Thoracic aorta (tissue), 2 donors: ENCODE measurements around the gene ATOSB. TPM values are rescaled to one million over a fixed set of nuclear protein-coding genes. Genes with fewer than 3 reads are reported as not detected.

Experiments
- ATAC-seq: fragments of 150-250 bp; one replicate; pipeline ENCODE4 v1.8.0; 2017; ENCODE audit warnings: low read depth; ENCODE audit not compliant: insufficient number of reproducible peaks, low FRiP score
- DNase-seq: peaks from one replicate; pipeline ENCODE4 v3.0.0-alpha.2; 2020; ENCODE audit warnings: low spot score
- H3K27ac ChIP-seq, 2 donors: fragments of 200-600 bp; sonication (generic); 1 replicate in 1 of 2; 2 replicates in 1 of 2; pipeline ENCODE4 v1.5.1; 2016; ENCODE audit warnings: mild to moderate bottlenecking in 2 of 2, moderate library complexity in 2 of 2
- H3K27me3 ChIP-seq: fragments of 200-600 bp; sonication (generic); replicated peaks from 2 replicates; pipeline ENCODE4 v1.6.0; 2016; ENCODE audit warnings: mild to moderate bottlenecking; ENCODE audit not compliant: insufficient read depth
- H3K36me3 ChIP-seq: fragments of 200-600 bp; sonication (generic); one replicate; pipeline ENCODE4 v1.5.1; 2016
- H3K4me1 ChIP-seq, 2 donors: fragments of 200-600 bp; sonication (generic); 1 replicate in 1 of 2; 2 replicates in 1 of 2; pipeline versions ENCODE4 v1.5.1 to v1.6.0; 2016; ENCODE audit warnings: low read depth in 2 of 2, mild to moderate bottlenecking in 1 of 2; ENCODE audit not compliant: control insufficient read depth in 1 of 2
- H3K4me3 ChIP-seq: fragments of 200-600 bp; sonication (generic); 2 replicates; pipeline ENCODE4 v1.5.1; 2016; ENCODE audit warnings: mild to moderate bottlenecking
- H3K9me3 ChIP-seq: fragments of 200-600 bp; sonication (generic); 2 replicates; pipeline ENCODE4 v1.5.1; 2016
- total RNA-seq, 2 donors: library from RNA; depleted of rRNA; stranded (reverse); fragments of >200 nt; gene quantifications; one replicate each; pipeline versions ENCODE4 v1.1.0 to v1.2.3, GENCODE V29; 2016
- TF ChIP-seq, protein P1 (sequence below): fragments of 200-600 bp; sonication (generic); IDR thresholded peaks from one replicate; pipeline ENCODE4 v1.5.1; 2019; ENCODE audit warnings: antibody characterized with exemption

ATOSB gene
- total RNA-seq, 2 donors from 2014 or later, result 30.2 to 33.6 TPM

DNA sequence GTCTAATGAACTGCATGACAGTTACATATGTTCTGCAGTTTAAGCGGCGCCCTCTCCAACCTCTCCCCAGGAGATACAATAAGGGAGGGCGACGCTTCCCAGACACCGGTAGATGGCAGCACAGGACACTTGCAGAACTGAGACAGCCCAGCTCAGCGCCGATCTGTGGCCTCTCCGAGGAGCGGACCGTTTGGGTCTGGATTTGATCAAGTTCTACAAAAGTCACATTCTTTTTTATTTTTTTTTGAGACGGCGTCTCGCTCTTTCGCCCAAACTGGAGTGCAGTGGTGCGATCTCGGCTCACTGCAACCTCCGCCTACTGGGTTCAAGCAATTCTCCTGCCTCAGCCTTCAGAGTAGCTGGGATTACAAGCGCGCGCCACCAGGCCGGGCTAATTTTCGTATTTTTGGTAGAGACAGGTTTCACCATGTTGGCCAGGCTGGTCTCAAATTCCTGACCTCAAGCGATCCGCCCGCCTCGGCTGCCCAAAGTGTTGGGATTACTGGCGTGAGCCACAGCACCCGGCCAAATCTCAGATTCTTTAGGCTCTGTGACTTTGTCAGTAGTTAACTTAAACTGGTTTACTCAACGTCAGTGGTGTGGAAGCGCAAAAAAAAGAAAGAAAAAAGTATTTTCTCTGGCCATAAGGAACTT is 1.4 kb upstream of the ATOSB start:
- Histone ChIP-seq H3K27me3 (no peaks in the 10 kb centered on the region), H3K4me1 (peaks cover 28 to 47% of the 10 kb centered on the region in 2 donors), H3K9me3 (no peaks in the 10 kb centered on the region), H3K4me3 (peak overlapping the region; percentile 79), H3K27ac (peak overlapping the region; percentile 90 to 92), H3K36me3 (no peaks in the 10 kb centered on the region)
- TF ChIP-seq, protein P1, sequence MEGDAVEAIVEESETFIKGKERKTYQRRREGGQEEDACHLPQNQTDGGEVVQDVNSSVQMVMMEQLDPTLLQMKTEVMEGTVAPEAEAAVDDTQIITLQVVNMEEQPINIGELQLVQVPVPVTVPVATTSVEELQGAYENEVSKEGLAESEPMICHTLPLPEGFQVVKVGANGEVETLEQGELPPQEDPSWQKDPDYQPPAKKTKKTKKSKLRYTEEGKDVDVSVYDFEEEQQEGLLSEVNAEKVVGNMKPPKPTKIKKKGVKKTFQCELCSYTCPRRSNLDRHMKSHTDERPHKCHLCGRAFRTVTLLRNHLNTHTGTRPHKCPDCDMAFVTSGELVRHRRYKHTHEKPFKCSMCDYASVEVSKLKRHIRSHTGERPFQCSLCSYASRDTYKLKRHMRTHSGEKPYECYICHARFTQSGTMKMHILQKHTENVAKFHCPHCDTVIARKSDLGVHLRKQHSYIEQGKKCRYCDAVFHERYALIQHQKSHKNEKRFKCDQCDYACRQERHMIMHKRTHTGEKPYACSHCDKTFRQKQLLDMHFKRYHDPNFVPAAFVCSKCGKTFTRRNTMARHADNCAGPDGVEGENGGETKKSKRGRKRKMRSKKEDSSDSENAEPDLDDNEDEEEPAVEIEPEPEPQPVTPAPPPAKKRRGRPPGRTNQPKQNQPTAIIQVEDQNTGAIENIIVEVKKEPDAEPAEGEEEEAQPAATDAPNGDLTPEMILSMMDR, result peak; percentile 93
- ATAC-seq, result peak; percentile 72
- DNase-seq, result peak; percentile 80

DNA sequence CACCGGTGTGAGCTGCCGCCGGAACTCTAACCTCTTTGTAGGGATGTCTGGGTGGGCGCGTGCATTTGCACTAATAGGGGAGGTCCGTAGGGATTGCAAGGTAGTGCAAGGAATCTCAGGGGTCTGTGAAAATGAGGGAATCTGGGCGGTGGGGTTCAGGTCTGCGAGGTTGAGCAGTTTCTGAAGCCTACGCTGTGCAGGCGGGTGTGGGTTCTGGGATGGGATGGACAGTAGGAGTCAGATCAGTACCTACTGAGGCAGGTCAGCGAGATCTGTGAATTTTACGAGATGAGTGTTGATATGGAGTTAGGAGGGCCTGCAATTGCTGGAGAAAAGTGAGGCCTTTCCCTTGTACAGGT is 856 bp upstream of the ATOSB start:
- Histone ChIP-seq H3K27ac (peak overlapping the region; percentile 92 to 95), H3K36me3 (no peaks in the 10 kb centered on the region), H3K27me3 (no peaks in the 10 kb centered on the region), H3K4me3 (peak overlapping the region; percentile 79), H3K9me3 (no peaks in the 10 kb centered on the region), H3K4me1 (peaks cover 31 to 51% of the 10 kb centered on the region in 2 donors)
- DNase-seq (no peak), ATAC-seq (peak; percentile 0)
- TF ChIP-seq, protein P1, result no peak

DNA sequence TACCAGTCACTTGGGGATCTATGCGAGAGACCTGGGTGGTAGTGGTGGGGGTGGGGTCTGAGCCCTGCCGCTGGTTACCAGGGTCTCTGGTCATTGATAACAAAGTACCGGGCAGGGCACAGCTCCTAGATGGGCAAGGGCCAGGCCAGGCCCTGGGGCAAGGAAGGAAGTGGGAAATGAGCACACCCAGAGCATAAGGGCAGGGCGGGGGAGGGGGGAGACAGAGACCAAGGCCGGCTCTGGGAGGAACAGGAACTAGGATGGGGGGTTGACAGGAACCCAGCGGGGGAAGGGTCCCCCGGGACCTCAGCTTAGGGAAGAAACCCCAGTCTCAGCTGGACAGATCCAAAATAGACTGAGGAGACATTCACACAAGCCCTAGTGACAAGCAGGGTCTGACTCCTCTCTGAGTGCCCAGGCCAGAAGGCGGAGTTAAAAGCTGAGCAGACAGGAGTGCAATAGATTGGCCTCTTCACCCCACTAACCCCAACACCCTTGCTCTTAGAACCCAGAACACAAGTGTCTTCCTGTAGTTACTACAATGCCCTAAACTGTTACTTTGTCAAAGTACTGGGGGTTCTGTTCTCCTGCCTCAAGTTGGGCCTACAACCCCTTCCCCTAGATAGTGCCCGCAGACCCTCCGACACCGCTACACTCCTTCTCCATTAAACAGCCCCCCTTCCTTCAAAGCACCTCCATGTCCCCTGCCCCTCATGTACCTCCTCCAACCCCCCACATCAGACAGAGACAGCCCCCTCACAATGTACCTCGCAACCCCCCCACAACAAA is 628 bp downstream of the ATOSB start:
- Histone ChIP-seq H3K4me1 (peaks cover 37 to 58% of the 10 kb centered on the region in 2 donors), H3K36me3 (no peaks in the 10 kb centered on the region), H3K9me3 (no peaks in the 10 kb centered on the region), H3K4me3 (peak overlapping the region; percentile 79), H3K27me3 (no peaks in the 10 kb centered on the region), H3K27ac (peak overlapping the region; percentile 92 to 95)
- DNase-seq (no peak), ATAC-seq (no peak)
- TF ChIP-seq, protein P1, result no peak

DNA sequence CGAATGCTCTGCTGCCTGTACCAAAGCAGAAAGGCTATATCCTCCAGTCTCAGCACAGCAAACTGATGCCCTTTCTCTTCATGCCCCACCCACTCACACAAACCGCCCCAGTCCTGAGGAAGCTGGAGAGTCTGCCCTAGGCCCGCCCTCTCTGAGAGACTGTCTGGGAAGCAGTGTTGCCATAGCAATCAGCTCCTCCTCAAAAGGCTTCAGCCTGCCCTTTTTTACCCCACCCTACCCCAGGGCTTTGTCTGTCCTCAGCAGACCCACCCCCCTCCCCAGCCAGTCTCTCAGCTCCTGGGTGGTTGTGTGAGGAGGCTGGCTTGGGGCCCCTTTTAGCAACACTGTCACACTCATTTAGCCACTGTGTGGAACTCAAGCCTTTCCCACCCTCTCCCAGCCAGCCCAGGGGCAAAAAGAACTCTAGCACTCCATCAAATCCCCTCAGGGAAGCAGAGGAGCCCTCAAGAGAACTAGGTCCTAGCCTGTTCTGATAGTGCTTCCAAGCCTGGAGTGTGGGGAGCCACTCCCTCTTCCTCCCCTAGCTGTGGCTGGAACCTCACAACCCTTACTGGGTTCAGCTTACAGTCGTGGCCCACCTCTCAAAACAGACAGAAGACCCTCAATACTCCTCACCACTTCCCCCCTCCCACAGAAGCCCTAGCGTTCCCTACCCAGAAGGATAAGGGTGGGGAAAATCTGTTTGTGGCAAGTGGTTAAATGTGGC is 1.4 kb downstream of the ATOSB start:
- ATAC-seq (peak; percentile 0), DNase-seq (peak; percentile 67)
- Histone ChIP-seq H3K4me1 (peaks cover 42 to 66% of the 10 kb centered on the region in 2 donors), H3K36me3 (no peaks in the 10 kb centered on the region), H3K4me3 (peak overlapping the region; percentile 79), H3K27ac (peak overlapping the region; percentile 92 to 95), H3K27me3 (no peaks in the 10 kb centered on the region), H3K9me3 (no peaks in the 10 kb centered on the region)
- TF ChIP-seq, protein P1, result no peak
